Stimulated activated CD8-positive, alpha-beta memory T cell treated with anti-CD3 and anti-CD28 coated beads, Interleukin-12 subunit alpha, Interleukin-12 subunit beta, amount 100 ng/mL, for 24 hours (primary cell): ENCODE results near the gene CEP131.
"Not testable (repeated sequence)": the region's sequence is repeated elsewhere in the genome, so short reads cannot be mapped to it uniquely, and the experiment has no call there.

ENCODE experiments used
- DNase-seq: peaks from one replicate; pipeline ENCODE4 v3.0.0-alpha.2; 2020; ENCODE audit errors: extremely low read depth

CEP131 gene

GRCh38 chr17:81238815-81239713 is 16.3 kb upstream of the CEP131 start, which contains the start of the genes NDUFAF8 and TEPSIN:
TSS of gene NDUFAF8 (plus strand) at chr17:81239318. CDS start at chr17:81239364, 46 bp downstream.
TSS of gene TEPSIN (minus strand) at chr17:81239055. CDS start at chr17:81239033, 22 bp downstream.
- DNase-seq = peak; percentile 87

DNA sequence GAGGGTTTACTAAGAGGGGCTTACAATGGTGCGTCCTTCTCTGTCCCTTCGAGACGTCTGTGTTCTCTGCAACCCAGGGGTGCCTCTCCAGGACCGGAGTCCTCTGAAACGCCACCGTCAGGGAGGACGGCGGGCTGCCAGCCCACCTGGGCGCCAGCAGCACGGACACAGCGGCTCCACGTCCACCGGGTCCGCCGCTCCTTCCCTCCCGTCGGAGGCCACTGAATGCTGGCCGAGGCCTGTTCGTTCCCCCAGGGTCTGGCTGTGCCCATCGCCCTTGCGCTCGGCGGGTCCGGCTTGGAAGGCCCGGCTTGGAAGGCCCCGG is 15.7 kb upstream of the CEP131 start:
- DNase-seq = no peak

DNA sequence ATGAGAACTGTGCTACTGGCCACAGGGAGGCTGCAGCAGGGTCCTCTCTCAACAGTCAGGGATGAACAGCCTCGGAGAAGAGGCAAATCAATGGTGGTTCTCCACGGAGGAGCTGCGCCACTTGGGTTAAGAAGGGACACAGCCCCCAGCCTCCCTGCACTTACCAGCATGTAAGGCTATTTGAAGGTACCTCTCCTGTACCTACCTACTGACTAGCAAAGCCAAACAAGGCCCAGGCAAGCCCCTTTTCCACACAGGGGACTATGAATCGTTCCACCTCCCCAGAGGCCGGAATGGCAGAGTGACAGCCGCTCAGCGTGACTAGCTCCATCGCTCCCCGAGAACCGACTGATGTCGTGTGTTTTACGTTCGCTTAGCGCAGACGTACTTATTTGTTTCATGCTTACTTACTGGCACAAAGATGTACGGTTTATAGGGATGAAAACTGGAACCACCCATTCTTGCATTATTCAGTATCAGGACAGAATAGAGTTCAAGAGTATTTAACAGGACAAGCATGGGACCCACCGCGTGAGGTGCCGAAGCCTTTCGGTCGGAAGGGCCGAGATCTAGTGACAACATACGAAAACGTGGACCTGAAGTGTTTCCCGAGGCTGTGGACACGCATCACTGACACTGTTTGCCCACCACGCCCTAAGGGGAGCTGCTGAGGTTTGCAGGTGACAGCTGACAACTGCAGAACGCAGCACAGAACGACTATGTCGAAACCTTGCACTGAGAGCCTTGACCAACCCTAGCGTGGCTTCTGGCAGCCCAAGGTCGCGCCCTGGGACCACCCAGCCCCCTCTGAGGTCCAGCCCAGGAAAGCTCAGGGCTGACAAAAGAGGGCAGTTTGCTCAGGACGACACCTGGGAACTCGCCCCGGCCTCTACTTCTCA is 15.1 kb upstream of the CEP131 start:
- DNase-seq = no peak

GRCh38 chr17:81236784-81237183 is 14.0 kb upstream of the CEP131 start:
- DNase-seq = no peak

DNA sequence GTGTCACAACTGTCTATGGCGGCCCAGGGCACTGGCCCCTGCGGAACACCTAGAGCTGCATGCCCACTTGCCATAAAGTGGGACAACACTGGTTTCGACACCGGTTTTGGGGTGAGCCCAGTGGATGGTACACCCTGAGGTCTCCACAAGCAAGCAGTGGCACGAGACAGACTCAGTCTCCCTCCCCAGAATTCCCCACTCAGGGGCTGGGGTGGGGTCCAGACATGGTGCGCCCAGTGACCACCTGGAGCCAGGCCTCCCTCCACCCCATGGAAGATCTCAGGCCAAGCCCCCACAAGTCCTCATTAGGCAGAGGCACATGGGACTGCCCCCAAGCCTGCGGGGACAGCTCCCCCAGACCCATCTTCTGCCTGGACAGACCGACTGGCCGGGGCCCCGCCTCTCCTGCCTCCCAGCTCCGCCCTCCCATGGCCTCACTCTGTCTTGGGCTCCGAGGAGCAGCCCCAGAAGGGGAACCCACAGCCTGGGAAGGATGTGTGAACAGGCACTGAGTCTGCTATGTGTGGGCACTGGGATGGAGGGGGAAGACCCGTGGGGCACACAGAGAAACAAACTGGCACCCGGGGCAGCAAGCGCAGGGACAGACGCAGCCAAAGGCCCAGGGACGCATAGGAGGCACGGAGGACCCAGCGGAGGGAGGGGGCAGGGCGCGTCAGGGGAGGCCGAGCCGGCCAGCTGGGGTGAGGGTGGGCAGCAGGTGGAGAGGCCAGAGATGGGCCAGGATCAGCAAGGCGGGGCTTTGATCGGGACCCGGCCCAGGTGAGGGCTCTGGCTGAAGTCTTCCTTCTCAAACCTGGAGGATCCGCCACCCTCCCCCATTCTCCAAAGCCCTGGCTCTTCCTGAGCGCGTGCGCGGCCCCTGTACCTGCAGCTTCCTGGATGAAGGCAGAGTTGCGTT is 13.3 kb upstream of the CEP131 start:
- no peak for DNase-seq

DNA sequence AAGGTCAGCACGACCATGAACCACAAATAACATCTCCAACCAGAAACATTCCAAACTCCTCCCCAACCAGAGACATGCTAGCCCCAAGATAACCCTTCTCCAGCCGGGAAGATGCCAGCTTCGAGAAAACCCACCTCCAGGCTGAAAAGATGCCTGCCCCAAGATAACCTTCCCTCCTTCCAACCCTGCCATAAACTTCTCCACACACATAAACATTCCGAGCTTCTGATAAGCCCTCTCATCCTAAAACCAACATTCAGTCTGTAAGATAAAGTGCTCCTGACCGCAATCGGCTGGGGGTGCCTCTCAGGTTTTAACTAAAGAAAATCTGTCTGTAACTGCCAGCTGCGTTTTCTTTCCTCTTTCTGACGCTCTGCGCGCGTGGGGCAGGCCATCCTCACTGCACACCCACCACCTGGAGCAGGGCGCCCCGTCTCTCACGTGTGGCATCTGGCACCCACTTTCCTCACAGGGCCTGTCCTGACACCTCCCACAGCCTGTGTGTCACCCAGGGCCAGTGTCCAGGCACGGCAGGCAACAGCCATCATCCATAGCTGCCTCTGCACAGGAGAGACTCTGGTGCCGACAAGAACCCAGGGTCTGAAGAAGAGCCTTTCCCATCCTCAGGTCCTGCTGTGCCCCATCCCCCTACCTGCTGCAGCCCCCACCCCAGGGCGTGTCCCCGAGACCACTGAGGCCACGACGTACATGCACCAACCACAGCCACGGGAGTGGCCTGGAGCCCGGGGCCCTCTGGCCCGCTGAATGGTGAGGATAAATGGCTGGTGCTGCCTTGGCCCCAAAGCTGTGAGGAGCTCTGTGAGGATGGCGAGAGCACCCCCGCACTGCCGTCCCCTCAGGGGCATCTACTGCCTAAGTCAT is 12.4 kb upstream of the CEP131 start:
- no peak for DNase-seq

DNA sequence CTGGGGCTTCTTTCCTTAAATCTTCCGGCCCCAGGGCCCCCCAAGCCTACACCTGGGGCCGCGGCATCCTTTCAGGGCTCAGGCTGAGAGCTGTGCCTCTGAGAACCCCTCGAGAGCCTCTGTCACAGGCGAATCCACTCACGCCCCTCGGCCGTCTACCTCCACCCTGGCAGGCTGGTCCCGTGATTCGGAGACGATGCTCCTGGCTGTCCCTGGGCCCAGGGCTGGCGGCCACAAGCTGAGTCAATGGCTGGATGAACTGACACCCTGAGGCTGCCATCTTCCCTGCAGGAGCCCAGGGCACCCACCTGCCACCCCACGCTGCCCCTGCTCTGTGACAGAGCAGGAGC is 11.7 kb upstream of the CEP131 start:
- DNase-seq = no peak

DNA sequence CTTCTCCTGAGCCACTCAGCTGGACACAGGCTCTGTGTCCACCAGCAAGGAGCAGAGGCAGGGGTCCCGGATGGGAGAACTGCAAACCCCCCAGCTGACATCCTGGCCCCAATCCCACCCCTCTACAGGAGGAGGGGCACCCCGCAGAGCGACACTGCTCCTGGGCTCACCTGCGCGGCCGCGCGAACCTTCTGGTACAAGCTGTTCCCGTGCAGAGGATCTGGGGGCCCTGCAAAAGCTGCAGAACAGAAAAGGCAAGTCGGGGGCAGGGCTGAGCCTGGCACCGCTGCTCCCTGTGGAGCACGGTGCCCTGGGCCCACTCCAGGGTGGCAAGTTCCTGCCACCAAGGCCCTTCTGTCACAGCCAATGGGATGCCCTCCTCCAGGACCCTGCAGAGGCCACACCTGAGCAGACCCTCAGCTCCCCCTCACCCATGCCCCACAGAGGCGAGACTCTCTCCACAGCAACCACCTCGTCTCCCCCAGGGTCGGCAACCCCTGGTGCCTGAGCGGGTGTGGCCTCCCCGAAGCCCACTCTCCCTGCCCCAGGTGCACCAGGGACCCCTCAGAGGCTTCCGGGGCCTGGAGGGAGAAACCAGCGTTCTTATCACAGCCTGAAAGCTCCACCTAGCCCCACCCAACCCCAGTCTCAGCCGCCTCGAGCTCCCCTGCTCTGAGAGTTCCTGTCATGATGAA is 11.2 kb upstream of the CEP131 start:
- no peak for DNase-seq

DNA sequence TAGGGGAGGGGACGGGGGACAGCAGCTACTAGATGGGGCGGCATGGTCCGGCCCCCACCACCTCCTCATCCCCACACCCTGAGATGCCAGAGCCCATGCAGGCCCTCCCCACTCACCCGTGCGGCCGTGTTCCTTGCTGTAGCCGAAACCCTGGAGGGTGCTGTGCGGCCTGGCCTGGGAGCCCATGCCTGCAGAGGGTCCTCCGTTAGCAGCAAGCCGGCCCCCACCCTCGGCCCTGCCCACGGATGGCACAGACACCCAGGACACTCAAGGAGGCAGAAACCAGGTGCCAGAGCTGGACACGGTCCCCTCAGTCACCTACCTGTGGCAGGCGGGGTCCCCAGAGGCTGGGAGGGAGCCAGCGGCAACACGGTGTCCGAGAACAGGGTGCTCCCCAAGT is 10.6 kb upstream of the CEP131 start:
- DNase-seq = no peak

DNA sequence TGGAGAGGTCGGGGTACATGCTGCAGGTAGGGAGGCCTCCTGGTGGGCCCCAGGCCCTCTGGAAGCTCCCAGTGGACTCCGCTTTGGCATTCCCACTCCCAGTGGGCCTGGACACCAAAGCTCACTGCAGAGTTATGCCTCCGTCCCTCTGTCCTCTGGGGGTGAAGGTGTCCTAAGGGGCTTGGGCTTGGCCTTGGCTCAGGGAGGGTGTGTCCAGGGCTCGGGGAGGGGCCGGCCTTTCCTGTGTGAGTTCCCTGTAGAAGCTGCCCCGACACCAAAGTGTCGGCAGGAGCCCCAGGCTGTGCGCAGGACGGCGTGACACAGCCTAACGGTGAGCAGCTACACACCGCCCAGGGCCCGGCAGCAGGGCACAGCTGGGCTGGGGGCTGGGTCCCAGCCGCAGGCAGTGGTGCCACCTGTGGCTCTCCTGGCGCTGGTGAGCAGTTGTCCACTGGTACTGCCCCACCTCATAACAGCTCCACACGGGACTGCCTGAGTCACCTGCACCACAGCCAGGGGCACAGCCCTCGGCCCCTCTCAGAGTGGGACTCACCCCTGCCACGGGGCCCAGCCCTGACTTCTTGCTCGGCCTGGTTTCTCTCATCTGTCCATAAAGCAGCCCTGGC is 10.0 kb upstream of the CEP131 start:
- DNase-seq = no peak

- DNase-seq = no peak
Observed at GRCh38 chr17:81231766-81232581, 9.2 kb upstream of the CEP131 start.

DNA sequence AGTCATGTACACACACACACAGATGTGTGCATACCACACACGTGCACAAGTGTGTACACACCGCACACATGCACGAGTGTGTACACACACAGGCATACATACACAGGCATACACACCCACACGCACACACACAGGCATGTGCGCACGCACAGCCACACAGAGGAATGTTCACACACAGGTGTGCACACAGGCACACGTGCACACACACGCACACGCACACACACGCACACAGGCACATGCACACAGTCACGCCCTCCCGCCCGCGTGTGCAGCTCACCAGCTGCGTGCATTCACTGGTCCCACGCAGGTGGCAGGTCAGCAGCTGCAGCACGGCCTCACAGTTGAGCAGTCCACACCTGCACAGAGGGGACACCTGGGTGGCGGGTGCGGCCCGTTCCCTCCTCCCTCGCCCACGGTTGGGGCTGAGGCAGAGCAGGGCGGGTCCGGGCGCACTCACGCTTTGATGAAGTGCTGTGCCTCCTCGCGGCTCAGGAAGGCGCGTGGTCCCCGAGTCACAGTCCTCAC is 8.4 kb upstream of the CEP131 start:
- no peak for DNase-seq

GRCh38 chr17:81230043-81230820 is 7.5 kb upstream of the CEP131 start:
- DNase-seq = no peak

- no peak for DNase-seq
Observed at GRCh38 chr17:81229666-81229920, 6.8 kb upstream of the CEP131 start.

DNA sequence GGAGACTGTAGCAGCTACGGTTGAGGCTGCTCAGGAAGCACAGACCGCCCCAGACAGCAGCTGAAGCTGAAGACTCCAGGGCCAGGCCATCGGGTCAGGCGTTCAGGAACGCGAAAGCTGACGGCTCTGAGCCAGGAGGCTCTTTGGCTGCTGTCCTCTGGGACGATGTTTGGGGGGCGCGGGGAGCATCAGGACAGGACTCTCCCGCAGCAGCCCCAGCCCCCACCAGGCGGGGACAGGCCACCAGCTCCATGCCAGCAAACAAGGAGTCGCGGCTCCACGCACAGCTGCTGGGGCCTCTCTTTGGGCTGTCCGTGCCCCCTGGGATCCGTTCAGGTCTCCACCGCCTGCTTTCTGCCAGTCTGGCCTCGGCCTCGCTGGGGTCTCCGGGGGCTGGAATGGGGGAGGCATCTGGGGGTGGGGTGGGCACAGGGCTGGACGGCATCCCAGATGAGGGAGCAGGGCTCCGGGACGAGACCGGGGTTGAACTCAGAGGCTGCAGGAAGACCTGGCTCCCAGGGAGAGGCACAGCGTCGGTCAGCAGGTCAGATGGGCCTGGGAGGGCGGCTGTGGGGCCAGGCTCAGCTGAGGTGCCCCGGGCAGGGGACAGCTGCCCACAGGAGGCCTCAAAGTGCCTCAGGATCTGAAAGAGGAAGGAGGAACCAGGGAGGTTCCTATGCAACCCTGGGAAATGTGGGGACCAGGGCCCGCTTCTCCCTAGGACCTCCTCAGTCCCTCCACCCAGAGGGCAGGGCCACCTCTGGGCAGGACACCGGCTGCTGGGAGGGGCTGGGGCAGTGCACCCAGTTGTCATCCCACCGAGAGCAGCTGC is 6.3 kb upstream of the CEP131 start:
- DNase-seq = no peak

- no peak for DNase-seq
Observed at GRCh38 chr17:81228420-81228819, 5.7 kb upstream of the CEP131 start.

DNA sequence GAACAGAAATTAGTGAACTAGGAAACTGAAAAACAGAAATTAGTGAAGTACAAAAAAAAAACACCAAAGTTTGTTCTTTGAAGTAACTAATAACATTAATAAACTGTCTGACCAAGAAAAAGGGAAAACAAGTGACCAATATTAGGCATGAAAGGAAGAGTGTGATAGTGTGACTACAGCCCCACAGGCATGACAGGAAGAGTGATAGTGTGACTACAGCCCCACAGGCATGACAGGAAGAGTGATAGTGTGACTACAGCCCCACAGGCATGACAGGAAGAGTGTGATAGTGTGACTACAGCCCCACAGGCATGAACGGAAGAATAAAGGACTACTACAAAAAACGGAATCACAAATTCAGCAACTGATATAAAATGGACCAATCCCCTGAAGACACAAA is 4.9 kb upstream of the CEP131 start:
- DNase-seq = not testable (repeated sequence)
